Measurements from ENCODE around the gene MUC21.
"Not testable (repeated sequence)": the region's sequence is repeated elsewhere in the genome, so short reads cannot be mapped to it uniquely, and the experiment has no call there.

MUC21 gene

DNA sequence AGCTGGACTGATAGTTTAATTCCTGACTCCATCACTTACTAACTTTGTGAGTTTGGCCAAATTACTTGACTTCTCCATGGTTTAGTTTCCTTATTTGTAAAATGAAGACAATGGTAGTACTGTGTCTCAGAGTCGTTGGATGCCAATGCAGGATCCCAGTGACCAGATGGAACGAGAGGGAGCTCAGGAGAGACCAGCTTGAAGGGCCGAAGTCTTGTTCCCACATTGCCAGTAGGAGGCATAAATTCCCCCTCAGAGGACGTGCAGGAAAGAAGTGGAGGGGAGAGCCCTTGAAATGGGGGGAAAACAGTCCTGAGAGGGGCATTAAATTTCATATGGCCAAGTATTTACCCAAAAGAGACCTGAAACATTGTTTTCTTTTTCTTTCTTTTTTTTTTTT is 24.6 kb downstream of the MUC21 start:
- no peak for DNase-seq (ENCODE audit: low read depth, low spot score)

DNA sequence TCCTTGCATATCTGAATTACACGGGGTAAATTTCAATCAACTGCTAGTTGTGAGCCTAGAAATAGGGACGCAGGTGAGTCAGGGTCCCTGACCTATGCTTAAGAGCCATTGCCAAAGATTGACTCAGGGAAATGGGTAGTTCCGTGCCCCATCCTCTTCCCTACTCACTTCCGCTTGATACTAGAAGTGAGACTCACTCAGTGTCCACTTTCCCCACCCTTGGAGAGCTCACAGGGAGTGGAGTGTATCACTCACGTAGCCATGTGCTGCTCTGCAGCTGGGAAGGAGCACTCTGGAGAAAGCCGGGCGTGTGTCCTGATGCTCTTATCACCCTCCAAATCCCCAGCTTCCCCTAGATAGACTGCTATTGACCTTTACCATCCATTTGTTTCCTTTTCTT is 26.2 kb downstream of the MUC21 start:
- no peak for DNase-seq (ENCODE audit: low read depth, low spot score)

DNA sequence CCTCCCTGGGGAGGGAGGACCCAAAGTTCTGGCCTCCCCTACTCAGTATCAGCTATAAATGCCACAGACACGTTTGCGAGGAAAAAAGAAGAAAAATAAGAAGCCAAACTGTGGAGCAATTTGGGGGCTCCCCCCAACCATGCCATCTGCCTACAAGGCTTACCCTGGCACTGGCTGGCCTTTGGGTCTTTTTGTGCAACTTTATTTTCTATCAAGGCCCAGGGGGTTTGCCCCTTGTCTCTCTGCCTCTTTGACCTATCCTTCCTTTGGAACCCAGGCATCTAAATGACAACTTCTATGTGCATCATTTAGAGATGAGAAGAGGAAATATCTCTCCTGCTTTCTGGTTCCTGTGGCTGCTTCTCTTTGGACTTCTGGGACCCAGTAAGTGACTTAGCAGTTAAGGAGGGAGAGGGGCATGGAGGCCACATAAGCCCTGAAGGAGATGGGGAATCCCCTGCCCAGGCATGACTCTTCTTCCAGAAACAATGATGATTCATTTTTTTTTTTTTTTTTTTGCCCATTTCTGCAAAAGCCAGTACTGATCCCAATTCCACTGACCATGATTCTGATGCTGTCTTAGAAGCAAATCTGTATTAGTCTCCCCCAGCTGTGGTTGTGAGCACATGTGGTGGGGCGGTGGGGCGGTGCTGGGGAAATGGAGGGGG is 27.0 kb downstream of the MUC21 start, which contains the start of gene MUC22:
Gene MUC22 (plus strand): TSS at position 82 of the 668 bp plus-strand sequence. CDS start 233 bp downstream, at position 315.
- no peak for DNase-seq (ENCODE audit: low read depth, low spot score)

DNA sequence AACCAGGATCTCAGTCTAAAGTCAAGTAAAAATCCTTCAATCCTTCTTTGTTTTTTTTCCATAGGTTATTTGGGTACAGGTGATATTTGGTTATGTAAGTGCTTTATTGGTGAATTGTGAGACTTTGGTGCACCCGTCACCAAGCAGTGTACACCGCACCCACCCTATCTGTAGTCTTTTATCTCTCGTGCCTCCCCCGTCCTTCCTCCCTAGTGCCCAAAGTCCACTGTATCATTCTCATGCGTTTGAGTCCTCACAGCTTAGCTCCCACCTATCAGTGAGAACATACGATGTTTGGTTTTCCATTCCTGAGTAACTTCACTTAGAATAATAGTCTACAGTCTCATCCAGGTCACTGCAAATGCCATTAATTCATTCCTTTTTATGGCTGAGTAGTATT is 27.6 kb downstream of the MUC21 start:
- no peak for DNase-seq (ENCODE audit: low read depth, low spot score)

DNA sequence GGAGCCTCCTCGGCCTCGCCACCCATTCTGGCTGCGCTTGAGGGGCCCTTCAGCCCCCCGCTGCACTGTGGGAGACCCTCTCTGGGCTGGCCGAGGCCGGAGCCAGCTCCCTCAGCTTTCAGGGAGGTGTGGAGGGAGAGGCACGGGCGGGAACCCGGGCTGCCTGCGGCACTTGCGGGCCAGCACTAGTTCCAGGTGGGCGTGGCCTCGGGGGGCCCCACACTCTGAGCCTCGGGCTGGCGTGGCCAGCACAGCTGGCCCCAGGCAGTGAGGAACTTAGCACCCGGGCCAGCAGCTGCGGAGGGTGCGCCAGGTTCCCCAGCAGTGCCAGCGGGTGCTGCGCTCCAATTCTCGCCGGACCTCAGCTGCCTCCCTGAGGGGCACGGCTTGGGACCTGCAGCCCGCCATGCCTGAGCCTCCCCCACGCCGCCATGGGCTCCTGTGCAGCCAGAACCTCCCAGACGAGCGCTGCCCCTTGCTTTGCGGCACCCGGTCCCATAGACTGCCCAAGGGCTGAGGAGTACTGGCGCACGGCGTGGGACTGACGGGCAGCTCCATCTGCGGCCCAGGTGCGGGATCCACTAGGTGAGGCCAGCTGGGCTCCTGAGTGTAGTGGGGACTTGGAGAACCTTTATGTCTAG is 33.3 kb downstream of the MUC21 start:
- DNase-seq (ENCODE audit: low read depth, low spot score) = no peak

DNA sequence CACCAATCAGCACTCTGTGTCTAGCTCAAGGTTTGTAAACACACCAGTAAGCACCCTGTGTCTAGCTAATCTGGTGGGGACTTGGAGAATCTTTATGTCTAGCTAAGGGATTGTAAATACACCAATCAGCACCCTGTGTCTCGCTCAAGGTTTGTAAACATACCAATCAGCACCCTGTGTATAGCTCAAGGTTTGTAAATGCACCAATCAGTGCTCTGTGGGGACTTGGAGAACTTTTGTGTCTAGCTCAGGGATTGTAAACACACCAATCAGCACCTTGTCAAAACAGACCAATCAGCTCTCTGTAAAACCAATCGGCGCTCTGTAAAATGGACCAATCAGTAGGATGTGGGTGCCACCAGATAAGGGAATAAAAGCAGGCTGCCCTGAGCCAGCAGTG is 33.9 kb downstream of the MUC21 start:
- DNase-seq (ENCODE audit: low read depth, low spot score) = not testable (repeated sequence)

DNA sequence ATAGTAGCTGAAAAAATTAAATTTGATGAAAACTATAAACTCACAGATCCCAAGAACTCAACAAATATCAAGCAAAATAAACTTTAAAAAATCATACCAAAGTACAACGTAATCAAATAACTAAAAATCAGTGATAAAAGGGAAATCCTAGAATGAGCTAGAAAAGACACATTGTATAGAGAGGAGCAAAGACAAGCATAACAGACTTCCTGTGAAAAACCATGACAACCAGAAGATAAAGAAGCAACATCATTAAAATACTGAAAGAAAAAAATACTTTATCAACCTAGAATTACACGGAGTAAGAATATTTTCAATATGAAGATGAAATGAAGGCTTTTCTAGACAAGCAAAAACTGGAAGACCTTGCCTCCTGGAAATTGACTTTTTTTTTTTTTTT is 36.5 kb downstream of the MUC21 start:
- no peak for DNase-seq (ENCODE audit: low read depth, low spot score)

DNA sequence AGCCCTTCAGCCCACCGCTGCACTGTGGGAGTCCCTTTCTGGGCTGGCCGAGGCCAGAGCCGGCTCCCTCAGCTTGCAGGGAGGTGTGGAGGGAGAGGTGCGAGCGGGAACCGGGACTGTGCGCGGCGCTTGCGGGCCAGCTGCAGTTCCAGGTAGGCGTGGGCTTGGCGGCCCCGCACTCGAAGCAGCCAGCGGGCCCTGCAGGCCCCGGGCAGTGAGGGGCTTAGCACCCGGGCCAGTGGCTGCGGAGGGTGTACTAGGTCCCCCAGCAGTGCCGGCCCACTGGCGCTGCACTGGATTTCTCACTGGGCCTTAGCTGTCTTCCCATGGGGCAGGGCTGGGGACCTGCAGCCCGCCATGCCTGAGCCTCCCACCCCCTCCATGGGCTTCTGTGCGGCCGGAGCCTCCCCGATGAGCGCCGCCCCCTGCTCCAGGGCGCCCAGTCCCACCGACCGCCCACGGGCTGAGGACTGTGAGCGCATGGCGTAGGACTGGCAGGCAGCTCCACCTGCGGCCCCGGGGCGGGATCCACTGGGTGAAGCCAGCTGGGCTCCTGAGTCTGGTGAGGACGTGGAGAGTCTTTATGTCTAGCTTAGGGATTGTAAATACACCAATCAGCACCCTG is 37.2 kb downstream of the MUC21 start:
- DNase-seq (ENCODE audit: low read depth, low spot score) = not testable (repeated sequence)

DNA sequence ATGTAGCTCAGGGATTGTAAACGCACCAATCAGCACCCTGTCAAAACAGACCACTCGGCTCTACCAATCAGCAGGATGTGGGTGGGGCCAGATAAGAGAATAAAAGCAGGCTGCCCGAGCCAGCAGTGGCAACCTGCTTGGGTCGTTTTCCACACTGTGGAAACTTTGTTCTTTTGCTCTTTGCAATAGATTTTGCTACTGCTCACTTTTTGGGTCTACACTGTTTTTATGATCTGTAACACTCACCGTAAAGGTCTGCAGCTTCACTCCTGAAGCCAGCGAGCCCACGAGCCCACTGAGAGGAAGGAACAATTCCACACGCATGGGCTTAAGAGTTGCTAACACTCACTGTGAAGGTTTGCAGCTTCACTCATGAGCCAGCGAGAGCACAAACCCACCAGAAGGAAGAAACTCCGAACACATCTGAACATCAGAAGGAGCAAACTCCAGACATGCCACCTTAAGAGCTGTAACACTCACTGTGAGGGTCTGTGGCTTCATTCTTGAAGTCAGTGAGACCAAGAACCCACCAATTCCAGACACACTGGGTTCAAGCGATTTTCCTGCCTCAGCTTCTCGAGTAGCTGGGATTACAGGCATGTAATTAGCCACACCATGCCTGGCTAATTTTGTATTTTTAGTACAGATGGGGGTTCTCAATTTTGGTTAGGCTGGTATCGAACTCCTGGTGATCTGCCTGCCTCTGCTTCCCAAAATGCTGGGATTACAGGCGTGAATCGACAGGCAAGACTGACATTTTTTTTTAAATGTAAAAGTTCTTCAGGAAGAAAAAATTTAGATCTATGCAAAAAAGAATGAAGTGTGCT is 38.4 kb downstream of the MUC21 start:
- DNase-seq (ENCODE audit: low read depth, low spot score) = not testable (repeated sequence)

DNA sequence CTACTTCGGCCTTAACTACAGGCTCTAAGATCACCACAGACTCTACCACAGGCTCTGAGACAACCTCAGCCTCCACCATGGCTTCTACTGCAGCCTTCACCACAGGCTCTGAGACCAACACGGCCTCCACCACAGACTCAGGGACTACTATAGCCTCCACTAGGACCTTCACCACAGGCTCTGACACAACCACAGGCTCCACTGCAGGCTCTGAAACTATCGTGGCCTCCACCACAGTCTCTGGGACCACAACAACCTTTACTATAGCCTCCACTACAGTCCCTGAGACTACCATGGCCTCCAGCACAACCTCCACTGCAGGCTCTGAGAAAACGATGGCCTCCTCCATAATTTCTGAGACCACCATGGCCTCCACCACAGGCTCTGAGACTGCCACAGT is 42.1 kb downstream of the MUC21 start:
- DNase-seq (ENCODE audit: low read depth, low spot score) = no peak

DNA sequence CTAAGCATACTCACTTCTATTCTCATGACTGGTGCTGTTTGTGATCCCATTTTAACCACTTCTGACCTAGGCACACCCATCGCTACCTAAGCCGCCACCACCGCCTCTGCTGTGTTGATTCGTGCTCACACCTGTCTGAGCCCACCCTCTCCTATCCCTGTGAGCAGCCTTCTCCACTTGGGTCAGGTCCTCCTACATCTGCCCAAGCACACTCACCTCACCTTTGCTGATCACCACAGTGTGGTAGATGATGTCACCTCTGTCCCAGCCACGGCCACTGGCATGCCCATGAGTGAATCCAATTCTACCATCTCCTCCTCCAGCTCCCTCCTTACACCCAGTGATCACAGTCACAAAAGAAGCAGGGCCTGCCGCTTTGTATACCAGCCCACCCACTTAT is 47.6 kb downstream of the MUC21 start:
- no peak for DNase-seq (ENCODE audit: low read depth, low spot score)

DNA sequence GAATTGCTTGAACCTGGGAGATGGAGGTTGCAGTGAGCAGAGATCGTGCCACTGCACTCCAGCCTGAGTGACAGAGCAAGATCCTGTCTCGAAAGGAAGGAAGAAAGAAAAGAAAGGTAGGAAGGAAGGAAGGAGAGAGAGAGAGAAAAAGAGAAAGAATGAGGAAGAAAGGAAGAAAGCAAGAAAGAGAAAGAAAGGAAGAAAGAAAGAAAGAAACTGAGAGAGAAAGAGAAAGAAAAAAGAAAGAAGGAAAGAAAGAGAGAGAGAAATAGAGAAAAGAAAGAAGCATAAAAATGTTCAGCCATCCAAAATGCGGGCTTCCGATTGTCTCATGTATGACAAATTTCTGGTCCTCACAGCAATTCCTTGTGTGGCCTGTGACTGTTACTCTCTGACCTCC is 49.6 kb downstream of the MUC21 start:
- no peak for DNase-seq (ENCODE audit: low read depth, low spot score)

DNA sequence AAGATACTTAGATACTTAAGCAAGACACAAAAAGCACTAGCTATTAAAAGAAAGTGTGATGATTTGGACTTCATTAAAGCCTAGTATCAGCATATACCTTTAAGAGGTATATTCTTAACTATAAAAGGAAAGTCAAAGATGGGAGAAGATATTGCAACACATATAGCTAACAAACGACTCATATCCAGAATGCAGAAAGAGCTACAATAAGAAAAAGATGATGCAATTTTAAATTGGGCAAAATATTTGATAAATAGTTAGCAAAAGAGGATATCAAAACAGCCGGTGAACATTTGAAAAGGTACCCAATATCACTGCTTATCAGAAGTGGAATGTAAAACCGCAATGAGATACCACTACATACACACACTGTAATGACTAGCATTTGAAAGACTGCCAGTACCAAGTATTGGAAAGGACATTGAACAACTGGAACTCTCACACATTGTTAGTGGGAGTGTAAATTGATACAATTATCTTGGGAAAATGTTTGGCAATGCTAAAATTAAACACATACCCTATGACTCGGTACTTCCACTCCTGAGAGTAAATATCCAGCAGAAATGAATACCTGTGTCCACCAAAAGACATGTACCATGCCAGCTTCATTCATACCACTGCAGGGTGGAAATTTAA is 52.5 kb downstream of the MUC21 start:
- DNase-seq (ENCODE audit: low read depth, low spot score) = no peak

DNA sequence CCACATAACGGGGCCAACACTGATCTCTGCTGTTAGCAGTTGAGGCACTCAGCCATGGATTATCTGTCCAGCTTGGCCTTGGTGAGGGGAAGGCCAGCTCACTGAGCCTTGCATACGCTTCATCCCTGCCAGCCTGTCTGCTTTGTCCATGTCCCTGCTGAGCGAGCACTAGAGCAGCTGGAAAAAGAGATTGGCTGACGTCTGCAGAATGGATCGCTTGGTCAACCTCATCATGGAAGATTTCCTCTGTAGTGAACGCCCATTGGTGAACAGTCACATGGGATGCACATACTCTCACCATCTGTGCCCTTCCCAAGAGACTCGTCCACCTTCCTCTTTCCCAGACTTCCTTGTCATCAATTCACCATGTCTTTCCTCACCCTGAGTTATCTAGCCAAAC is 53.7 kb downstream of the MUC21 start:
- no peak for DNase-seq (ENCODE audit: low read depth, low spot score)

DNA sequence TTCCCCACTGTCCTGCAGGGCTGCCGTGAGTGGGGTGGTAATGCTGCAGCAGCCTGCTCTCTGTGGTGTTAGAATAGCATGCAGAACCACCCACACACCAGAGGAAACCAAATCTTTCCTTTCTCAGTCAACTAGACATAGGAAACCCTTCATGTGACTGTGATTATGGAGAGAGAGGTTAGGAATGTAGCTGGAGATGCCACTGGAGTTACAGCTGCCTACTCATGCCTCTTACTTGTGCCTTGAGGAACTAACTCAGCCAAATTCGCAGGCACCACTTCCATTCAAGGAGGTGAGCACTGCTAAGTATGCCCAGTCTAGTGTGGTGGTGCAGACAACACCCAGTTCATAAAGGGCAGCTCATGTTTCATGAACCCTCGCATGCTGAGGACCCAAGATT is 54.2 kb downstream of the MUC21 start:
- no peak for DNase-seq (ENCODE audit: low read depth, low spot score)

DNA sequence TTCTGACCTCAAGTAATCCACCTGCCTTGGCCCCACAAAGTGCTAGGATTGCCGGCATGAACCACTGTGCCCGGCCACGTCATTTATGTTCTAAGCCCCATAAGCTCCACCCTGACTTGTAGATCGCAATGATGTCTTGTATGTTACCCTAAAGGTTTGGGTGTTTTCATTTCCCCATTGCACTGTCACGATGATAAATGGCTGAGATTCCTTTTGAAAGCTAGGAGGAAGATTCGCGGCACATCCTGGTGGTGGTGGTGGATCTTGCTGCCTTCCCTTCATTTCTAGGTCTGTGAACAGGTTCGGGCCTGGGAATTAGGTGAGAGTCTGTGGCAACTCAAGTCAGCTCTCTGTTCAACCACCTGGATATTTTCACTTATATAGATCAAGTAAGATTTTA is 55.0 kb downstream of the MUC21 start:
- no peak for DNase-seq (ENCODE audit: low read depth, low spot score)
